ENCODE data around the gene GMDS.
A peak's percentile ranks its signal among the peaks of the same experiment; 100 is the strongest.
"Not testable (repeated sequence)": the region's sequence is repeated elsewhere in the genome, so short reads cannot be mapped to it uniquely, and the experiment has no call there.

The GMDS gene

GRCh38 chr6:1691828-1692227, 553.6 kb downstream of the GMDS start:
- H3K9me3 ChIP-seq; H3K27me3 ChIP-seq (ENCODE audit: low read depth); DNase-seq (ENCODE audit: low spot score in 2 of 2); H3K4me3 ChIP-seq; in situ Hi-C loops (cut with MboI; ENCODE audit: low sequenced_read_pairs); H3K36me3 ChIP-seq (replicated peaks); H3K4me1 ChIP-seq: not testable (repeated sequence)

- H3K27me3 ChIP-seq (ENCODE audit: low read depth); H3K4me3 ChIP-seq; H3K36me3 ChIP-seq (replicated peaks); in situ Hi-C loops (cut with MboI; ENCODE audit: low sequenced_read_pairs); H3K9me3 ChIP-seq; DNase-seq (ENCODE audit: low spot score in 2 of 2): not testable (repeated sequence)
- H3K4me1 ChIP-seq: peaks cover 20% of the 10 kb centered on the region
Measured at GRCh38 chr6:1690656-1691055, 554.7 kb downstream of the GMDS start.

- Histone ChIP-seq H3K36me3 (replicated peaks) (no peaks in the 10 kb centered on the region), H3K27me3 (ENCODE audit: low read depth) (no peaks in the 10 kb centered on the region), H3K4me1 (peaks cover 24% of the 10 kb centered on the region), H3K4me3 (no peak overlapping the region), H3K9me3 (peaks cover 9% of the 10 kb centered on the region)
- in situ Hi-C loops (cut with MboI; ENCODE audit: low sequenced_read_pairs): no loop called here
- DNase-seq (ENCODE audit: low spot score in 2 of 2): no peak
Measured at GRCh38 chr6:1689141-1689540, 556.3 kb downstream of the GMDS start.

- in situ Hi-C loops (cut with MboI; ENCODE audit: low sequenced_read_pairs): no loop called here
- Histone ChIP-seq H3K27me3 (ENCODE audit: low read depth) (no peaks in the 10 kb centered on the region), H3K4me3 (no peak overlapping the region), H3K9me3 (peaks cover 9% of the 10 kb centered on the region), H3K36me3 (replicated peaks) (no peaks in the 10 kb centered on the region), H3K4me1 (peaks cover 20% of the 10 kb centered on the region)
- DNase-seq (ENCODE audit: low spot score in 2 of 2): no peak
Measured at GRCh38 chr6:1688396-1688795, 557.0 kb downstream of the GMDS start.

- Histone ChIP-seq H3K27me3 (ENCODE audit: low read depth) (no peaks in the 10 kb centered on the region), H3K9me3 (peaks cover 5% of the 10 kb centered on the region), H3K4me3 (no peak overlapping the region), H3K4me1 (peaks cover 20% of the 10 kb centered on the region), H3K36me3 (replicated peaks) (no peaks in the 10 kb centered on the region)
- in situ Hi-C loops (cut with MboI; ENCODE audit: low sequenced_read_pairs): no loop called here
- DNase-seq (ENCODE audit: low spot score in 2 of 2): no peak
Measured at GRCh38 chr6:1687402-1687801, 558.0 kb downstream of the GMDS start.

GRCh38 chr6:1686117-1687098, 559.0 kb downstream of the GMDS start:
- H3K4me1 ChIP-seq: peaks cover 20% of the 10 kb centered on the region
- H3K36me3 ChIP-seq (replicated peaks): no peaks in the 10 kb centered on the region
- 0 out of 2 replicates have a peak, but pooled peaks cover 3% of the 10 kb centered on the region for H3K9me3 ChIP-seq
- no peak overlapping the region for H3K4me3 ChIP-seq
- in situ Hi-C loops (cut with MboI; ENCODE audit: low sequenced_read_pairs): no loop called here
- H3K27me3 ChIP-seq (ENCODE audit: low read depth): no peaks in the 10 kb centered on the region
- DNase-seq (ENCODE audit: low spot score in 2 of 2): peak; percentile 62 to 77

- Histone ChIP-seq H3K4me1 (no peaks in the 10 kb centered on the region), H3K4me3 (no peak overlapping the region), H3K27me3 (ENCODE audit: low read depth) (no peaks in the 10 kb centered on the region), H3K9me3 (no peaks in the 10 kb centered on the region), H3K36me3 (replicated peaks) (no peaks in the 10 kb centered on the region)
- no peak for DNase-seq (ENCODE audit: low spot score in 2 of 2)
- in situ Hi-C loops (cut with MboI; ENCODE audit: low sequenced_read_pairs): no loop called here
Measured at GRCh38 chr6:1679688-1680068, 565.7 kb downstream of the GMDS start.

- in situ Hi-C loops (cut with MboI; ENCODE audit: low sequenced_read_pairs): no loop called here
Measured at GRCh38 chr6:1679031-1679687, 566.2 kb downstream of the GMDS start.

GRCh38 chr6:1678201-1678600, 567.2 kb downstream of the GMDS start:
- no peak for DNase-seq (ENCODE audit: low spot score in 2 of 2)
- Histone ChIP-seq H3K36me3 (replicated peaks) (no peaks in the 10 kb centered on the region), H3K4me3 (no peak overlapping the region), H3K27me3 (ENCODE audit: low read depth) (no peaks in the 10 kb centered on the region), H3K9me3 (no peaks in the 10 kb centered on the region), H3K4me1 (no peaks in the 10 kb centered on the region)
- in situ Hi-C loops (cut with MboI; ENCODE audit: low sequenced_read_pairs): no loop called here

More at GRCh38 chr6:1679031-1679687, 566.2 kb downstream of the GMDS start:
- no peak for DNase-seq (ENCODE audit: low spot score in 2 of 2)
- Histone ChIP-seq H3K36me3 (replicated peaks) (no peaks in the 10 kb centered on the region), H3K4me1 (no peaks in the 10 kb centered on the region), H3K9me3 (no peaks in the 10 kb centered on the region), H3K4me3 (no peak overlapping the region), H3K27me3 (ENCODE audit: low read depth) (no peaks in the 10 kb centered on the region)

- Histone ChIP-seq H3K9me3 (no peaks in the 10 kb centered on the region), H3K4me1 (peaks cover 12% of the 10 kb centered on the region), H3K27me3 (ENCODE audit: low read depth) (no peaks in the 10 kb centered on the region), H3K36me3 (replicated peaks) (no peaks in the 10 kb centered on the region), H3K4me3 (no peak overlapping the region)
- in situ Hi-C loops (cut with MboI; ENCODE audit: low sequenced_read_pairs): no loop called here
- DNase-seq (ENCODE audit: low spot score in 2 of 2): no peak
Measured at GRCh38 chr6:1672379-1672778, 573.0 kb downstream of the GMDS start.

- H3K4me3 ChIP-seq: no peak overlapping the region
- peak; percentile 41 to 56 for DNase-seq (ENCODE audit: low spot score in 2 of 2)
- no peaks in the 10 kb centered on the region for H3K36me3 ChIP-seq (replicated peaks)
- no peaks in the 10 kb centered on the region for H3K27me3 ChIP-seq (ENCODE audit: low read depth)
- in situ Hi-C loops (cut with MboI; ENCODE audit: low sequenced_read_pairs): no loop called here
- H3K4me1 ChIP-seq: peaks cover 12% of the 10 kb centered on the region
- H3K9me3 ChIP-seq: no peaks in the 10 kb centered on the region
Measured at GRCh38 chr6:1670711-1671462, 574.5 kb downstream of the GMDS start.

GRCh38 chr6:1669996-1670395, 575.4 kb downstream of the GMDS start:
- DNase-seq (ENCODE audit: low spot score in 2 of 2): no peak
- in situ Hi-C loops (cut with MboI; ENCODE audit: low sequenced_read_pairs): no loop called here
- peaks cover 12% of the 10 kb centered on the region for H3K4me1 ChIP-seq
- H3K36me3 ChIP-seq (replicated peaks): no peaks in the 10 kb centered on the region
- no peaks in the 10 kb centered on the region for H3K9me3 ChIP-seq
- no peaks in the 10 kb centered on the region for H3K27me3 ChIP-seq (ENCODE audit: low read depth)
- no peak overlapping the region for H3K4me3 ChIP-seq

GRCh38 chr6:1668456-1668855, 576.9 kb downstream of the GMDS start:
- H3K4me3 ChIP-seq; H3K36me3 ChIP-seq (replicated peaks); H3K9me3 ChIP-seq; in situ Hi-C loops (cut with MboI; ENCODE audit: low sequenced_read_pairs); H3K27me3 ChIP-seq (ENCODE audit: low read depth); DNase-seq (ENCODE audit: low spot score in 2 of 2): not testable (repeated sequence)
- peaks cover 12% of the 10 kb centered on the region for H3K4me1 ChIP-seq

GRCh38 chr6:1667805-1668175, 577.6 kb downstream of the GMDS start:
- Histone ChIP-seq H3K4me3 (no peak overlapping the region), H3K4me1 (peaks cover 12% of the 10 kb centered on the region), H3K9me3 (no peaks in the 10 kb centered on the region), H3K36me3 (replicated peaks) (no peaks in the 10 kb centered on the region), H3K27me3 (ENCODE audit: low read depth) (no peaks in the 10 kb centered on the region)
- in situ Hi-C loops (cut with MboI; ENCODE audit: low sequenced_read_pairs): no loop called here
- DNase-seq (ENCODE audit: low spot score in 2 of 2): no peak
